ENCODE results near the gene STX1A.

DNA sequence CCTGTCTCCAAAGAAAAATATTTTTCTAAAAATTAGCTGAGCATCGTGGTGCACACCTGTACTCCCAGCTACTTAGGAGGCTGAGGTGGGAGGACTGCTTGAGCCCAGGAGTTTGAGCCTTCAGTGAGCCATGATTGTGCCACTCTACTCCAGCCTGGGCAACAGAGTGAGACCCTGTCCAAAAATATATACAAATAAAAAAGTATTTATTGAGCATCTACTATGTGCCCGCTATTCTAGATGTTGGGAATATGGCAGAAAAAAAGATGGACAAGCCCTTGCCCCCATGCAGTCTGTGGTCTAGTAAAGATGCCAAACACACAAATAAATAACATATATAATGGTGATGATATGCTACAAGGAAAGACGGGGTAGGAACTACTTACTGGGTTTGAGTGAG is 4.3 kb upstream of the STX1A start:
- TF ChIP-seq, protein P1, sequence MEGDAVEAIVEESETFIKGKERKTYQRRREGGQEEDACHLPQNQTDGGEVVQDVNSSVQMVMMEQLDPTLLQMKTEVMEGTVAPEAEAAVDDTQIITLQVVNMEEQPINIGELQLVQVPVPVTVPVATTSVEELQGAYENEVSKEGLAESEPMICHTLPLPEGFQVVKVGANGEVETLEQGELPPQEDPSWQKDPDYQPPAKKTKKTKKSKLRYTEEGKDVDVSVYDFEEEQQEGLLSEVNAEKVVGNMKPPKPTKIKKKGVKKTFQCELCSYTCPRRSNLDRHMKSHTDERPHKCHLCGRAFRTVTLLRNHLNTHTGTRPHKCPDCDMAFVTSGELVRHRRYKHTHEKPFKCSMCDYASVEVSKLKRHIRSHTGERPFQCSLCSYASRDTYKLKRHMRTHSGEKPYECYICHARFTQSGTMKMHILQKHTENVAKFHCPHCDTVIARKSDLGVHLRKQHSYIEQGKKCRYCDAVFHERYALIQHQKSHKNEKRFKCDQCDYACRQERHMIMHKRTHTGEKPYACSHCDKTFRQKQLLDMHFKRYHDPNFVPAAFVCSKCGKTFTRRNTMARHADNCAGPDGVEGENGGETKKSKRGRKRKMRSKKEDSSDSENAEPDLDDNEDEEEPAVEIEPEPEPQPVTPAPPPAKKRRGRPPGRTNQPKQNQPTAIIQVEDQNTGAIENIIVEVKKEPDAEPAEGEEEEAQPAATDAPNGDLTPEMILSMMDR (conservative IDR thresholded peaks at IDR 0.05; ENCODE audit: low read length): no peak
- TF ChIP-seq EZH2phosphoT487 (IDR thresholded peaks at IDR 0.05; ENCODE audit: borderline replicate concordance, low read depth, low read length): no peak

Data from OCI-LY7 (cell line).